Activated CD4-positive, alpha-beta T cell treated with anti-CD3 and anti-CD28 coated beads, Interleukin-2, amount 10 ng/mL, durations not matched to agents 24 days and 14 days (primary cell): ENCODE results near the gene C16orf82. TPM values are rescaled to one million over a fixed set of nuclear protein-coding genes. Genes with fewer than 3 reads are reported as not detected.
A peak's percentile ranks its signal among the peaks of the same experiment; 100 is the strongest.

Source experiments
- DNase-seq: peaks from one replicate; pipeline ENCODE4 v3.0.0; 2022
- H3K27ac Mint-ChIP-seq: one replicate; pipeline ENCODE4 v1.8.0; 2022; ENCODE audit warnings: mild to moderate bottlenecking, mixed read lengths
- H3K27me3 Mint-ChIP-seq: one replicate; pipeline ENCODE4 v1.8.0; 2022; ENCODE audit warnings: mixed read lengths
- H3K36me3 Mint-ChIP-seq: one replicate; pipeline ENCODE4 v1.8.0; 2022; ENCODE audit warnings: low read depth, mild to moderate bottlenecking, mixed read lengths
- H3K4me1 Mint-ChIP-seq: one replicate; pipeline ENCODE4 v1.8.0; 2021; ENCODE audit warnings: mixed read lengths
- H3K4me3 Mint-ChIP-seq: one replicate; pipeline ENCODE4 v1.8.0; 2022; ENCODE audit warnings: mild to moderate bottlenecking, moderate library complexity, mixed read lengths
- H3K9me3 Mint-ChIP-seq: one replicate; pipeline ENCODE4 v1.8.0; 2021; ENCODE audit warnings: mixed read lengths
- intact Hi-C: fragments of 100-400 bp; cut with micrococcal nuclease; formaldehyde crosslinking; loops from one replicate; pipeline ENCODE4 v1.15.1; 2023
- total RNA-seq: library from RNA; stranded (reverse); gene quantifications from 2 replicates; pipeline ENCODE4 v1.2.3, GENCODE V29; 2022

Gene C16orf82
- total RNA-seq, 1 donor from 2014 or later, result not detected

DNA sequence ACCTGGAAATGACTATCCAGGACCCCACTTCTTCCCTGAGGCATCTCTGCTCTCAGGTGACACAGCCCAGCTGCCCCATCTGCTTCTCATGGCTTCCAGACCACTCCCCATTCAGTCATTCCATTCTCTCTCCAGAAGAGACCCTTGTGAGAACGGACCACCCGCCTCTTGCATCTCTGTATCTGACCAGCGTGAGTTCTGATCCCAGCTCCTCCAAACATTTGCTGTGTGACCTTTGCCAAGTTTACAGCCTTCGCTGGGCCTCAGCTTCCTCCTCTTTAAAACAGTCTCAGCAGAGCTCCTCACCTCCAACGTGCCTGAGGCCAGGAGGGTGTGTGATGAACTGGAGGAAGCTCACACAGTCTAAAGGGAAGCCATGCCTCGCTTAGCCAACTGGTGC is 39.6 kb downstream of the C16orf82 start:
- no peak overlapping the region for H3K4me3 Mint-ChIP-seq
- peaks cover 2% of the 10 kb centered on the region for H3K4me1 Mint-ChIP-seq
- no peak overlapping the region for H3K27ac Mint-ChIP-seq
- H3K27me3 Mint-ChIP-seq, result no peaks in the 10 kb centered on the region
- H3K9me3 Mint-ChIP-seq, result no peaks in the 10 kb centered on the region
- intact Hi-C loops, result no loop called here
- no peaks in the 10 kb centered on the region for H3K36me3 Mint-ChIP-seq
- no peak for DNase-seq

DNA sequence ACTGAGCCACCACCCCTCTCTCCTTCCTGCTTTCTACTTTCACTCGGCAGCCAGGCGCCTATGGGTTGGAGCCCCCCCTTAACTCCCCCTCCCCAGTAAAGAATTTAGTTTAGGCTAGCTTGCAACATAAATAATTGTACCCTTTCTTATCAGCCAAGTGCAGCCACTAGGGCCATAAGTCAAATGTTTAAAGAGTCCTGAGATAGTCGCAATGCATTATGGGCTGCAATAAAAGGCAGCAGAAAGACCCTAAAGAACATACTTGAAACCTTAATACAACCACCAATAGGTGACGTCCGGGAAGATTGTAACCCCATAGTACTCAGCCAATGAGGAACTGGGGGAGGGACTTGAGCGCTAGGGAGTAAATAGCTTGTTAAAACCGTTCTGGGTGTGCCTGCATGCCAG is 40.5 kb downstream of the C16orf82 start:
- no peak for DNase-seq
- Mint-ChIP-seq H3K4me3 (no peak overlapping the region), H3K4me1 (peaks cover 2% of the 10 kb centered on the region), H3K27ac (no peak overlapping the region), H3K36me3 (no peaks in the 10 kb centered on the region), H3K9me3 (no peaks in the 10 kb centered on the region), H3K27me3 (peaks cover 3% of the 10 kb centered on the region)
- intact Hi-C loops, result no loop called here

DNA sequence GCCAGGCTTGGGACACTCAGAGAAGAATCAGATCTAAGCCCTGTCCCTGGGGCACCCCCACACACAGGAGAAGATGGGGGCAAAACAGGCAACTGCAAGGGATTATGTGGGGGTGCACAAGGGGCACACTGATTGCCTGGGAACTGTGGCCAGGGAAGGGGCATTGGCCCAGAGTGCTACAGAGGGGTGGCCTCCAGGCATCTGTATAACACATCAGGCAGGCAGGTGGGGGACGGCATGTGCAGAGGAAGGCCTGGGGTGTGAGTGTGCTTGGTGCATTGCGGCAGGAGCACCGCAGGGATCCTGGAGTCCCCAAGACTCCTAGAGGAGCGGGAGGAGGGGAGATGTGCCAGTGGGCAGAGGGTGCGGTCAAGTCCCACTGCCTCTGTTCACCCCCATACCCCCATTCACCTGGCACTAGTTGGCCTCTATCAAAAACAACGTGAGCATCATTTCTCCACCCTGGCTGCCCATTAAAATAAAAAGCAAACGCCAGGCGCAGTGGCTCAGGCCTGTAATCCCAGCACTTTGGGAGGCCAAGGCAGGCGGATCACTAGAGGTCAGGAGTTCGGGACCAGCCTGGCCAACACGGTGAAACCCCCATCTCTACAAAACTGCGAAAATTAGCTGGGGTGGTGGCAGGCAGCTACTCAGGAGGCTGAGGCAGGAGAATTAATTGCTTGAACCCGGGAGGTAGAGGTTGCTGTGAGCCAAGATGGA is 41.5 kb downstream of the C16orf82 start:
- intact Hi-C loops, result loop anchor here (2.0 kb wide), 1 partner anchor 1269 kb away; no protein-coding TSS in a partner anchor
- Mint-ChIP-seq H3K4me1 (peaks cover 2% of the 10 kb centered on the region), H3K27me3 (peaks cover 5% of the 10 kb centered on the region), H3K27ac (no peak overlapping the region), H3K36me3 (no peaks in the 10 kb centered on the region), H3K9me3 (no peaks in the 10 kb centered on the region), H3K4me3 (peak overlapping the region; percentile 30)
- DNase-seq, result no peak

DNA sequence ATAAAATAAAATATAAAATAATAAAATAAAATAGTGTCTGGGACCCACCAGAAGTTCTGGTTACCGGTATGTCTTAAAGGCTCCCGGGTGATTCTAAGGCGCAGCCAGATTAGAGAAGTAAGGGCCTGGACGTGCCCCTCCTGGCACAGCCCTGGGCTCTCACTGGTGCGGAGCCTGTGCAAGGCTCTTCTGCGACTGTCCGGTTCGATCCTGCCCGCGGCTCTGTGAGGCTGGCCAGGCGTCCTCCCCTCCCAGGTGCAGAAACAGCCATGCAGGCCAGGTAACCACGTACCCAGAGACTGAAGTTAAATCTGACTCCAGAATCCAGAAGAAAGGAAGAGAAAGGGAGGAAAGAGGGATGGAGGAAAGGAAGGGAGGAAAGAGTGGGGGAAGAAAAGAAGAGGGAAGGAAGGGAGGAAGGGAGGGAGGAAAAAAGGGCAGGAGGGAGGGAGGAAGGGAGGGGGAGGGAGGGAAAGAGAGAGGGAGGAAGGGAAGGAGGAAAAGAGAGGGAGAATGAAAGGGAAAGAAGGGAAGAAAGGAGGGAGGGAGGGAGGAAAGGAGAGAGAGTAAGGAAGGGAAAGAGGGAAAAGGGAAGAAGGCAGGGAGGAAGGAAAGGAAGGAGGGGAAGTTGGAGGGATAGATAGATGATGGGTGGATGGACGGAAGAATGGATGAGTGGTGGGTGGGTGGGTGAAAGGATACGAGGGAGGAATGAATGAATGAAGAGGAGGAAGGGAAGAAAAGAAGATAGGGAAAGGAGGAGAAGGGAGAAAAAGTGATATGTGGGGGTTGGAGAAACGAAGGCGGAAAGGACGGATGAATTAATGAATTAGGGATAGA is 42.3 kb downstream of the C16orf82 start:
- Mint-ChIP-seq H3K27ac (no peak overlapping the region), H3K4me1 (peaks cover 2% of the 10 kb centered on the region), H3K9me3 (no peaks in the 10 kb centered on the region), H3K36me3 (no peaks in the 10 kb centered on the region), H3K4me3 (peak overlapping the region; percentile 80), H3K27me3 (peaks cover 6% of the 10 kb centered on the region)
- DNase-seq, result no peak
- intact Hi-C loops, result loop anchor here (2.0 kb wide), 1 partner anchor 1270 kb away; no protein-coding TSS in a partner anchor

DNA sequence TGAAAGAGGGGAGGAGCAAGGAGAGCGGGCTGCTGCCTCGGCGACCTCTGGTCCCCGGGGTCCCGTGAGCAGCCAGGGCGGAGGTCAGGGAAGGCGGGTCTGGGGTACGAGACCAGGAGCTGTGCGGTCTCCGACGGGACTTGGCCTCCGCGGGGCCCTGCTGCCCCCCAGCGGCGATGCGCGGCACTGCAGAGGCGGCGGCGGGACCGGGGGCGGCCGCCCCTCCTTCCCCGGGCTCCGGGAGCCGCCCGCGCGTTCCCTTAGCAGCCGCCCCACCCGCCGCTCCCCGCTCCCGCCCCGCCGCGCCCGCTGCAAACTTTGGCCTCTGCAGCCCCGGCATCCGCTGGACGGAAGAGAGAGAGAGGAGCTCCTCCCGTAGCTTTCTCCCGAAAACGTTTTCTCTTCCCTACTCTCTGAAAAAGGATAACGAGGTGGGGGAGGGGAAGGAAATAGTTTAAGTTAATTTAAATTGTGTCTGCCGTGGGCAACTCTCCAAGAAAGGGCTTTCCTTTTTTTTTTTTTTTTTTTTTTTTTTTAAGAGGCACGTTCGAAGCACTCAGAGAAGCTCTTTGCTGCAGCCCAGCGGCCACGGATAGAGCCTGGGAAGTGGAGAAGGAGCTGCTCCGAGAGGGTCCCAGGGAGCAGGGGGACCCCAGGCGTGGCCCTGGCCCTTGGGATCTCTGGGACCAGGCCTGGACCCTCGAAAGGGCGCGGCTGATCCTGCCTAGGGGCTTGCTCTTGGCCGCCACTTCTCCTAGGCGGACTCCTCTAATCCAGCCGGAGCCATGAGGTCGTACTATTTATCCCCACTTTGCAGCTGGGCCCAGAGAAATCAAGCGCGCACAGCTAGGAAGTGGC is 43.2 kb downstream of the C16orf82 start:
- peaks cover 2% of the 10 kb centered on the region for H3K4me1 Mint-ChIP-seq
- H3K9me3 Mint-ChIP-seq, result no peaks in the 10 kb centered on the region
- H3K27ac Mint-ChIP-seq, result no peak overlapping the region
- intact Hi-C loops, result loop anchor here (2.0 to 10.0 kb wide), 2 partner anchors 1145 to 1271 kb away; no protein-coding TSS in a partner anchor
- DNase-seq, result peak; percentile 95
- H3K4me3 Mint-ChIP-seq, result peak overlapping the region; percentile 80
- no peaks in the 10 kb centered on the region for H3K36me3 Mint-ChIP-seq
- H3K27me3 Mint-ChIP-seq, result peaks cover 7% of the 10 kb centered on the region

DNA sequence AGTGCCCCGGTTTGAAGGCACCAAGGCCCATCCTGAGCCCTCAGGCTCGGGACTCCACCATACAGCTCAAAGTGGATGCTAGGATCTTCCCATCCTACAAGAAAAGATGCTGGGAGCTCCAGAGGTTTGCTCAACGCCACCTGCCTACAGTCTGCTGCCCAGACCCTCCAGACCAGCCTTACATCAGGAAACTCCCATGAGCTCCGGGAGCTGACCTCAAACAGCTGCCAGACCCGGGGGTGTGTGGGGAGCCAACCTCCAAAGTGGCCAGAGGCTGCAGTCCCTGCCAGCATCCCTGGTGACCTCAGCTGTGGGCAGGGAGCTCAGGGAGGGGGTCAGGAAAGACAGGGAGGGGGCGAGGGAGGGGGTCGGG is 43.8 kb downstream of the C16orf82 start:
- H3K27ac Mint-ChIP-seq, result no peak overlapping the region
- no peaks in the 10 kb centered on the region for H3K36me3 Mint-ChIP-seq
- H3K9me3 Mint-ChIP-seq, result no peaks in the 10 kb centered on the region
- no peak for DNase-seq
- peaks cover 7% of the 10 kb centered on the region for H3K27me3 Mint-ChIP-seq
- H3K4me1 Mint-ChIP-seq, result peaks cover 2% of the 10 kb centered on the region
- no peak overlapping the region for H3K4me3 Mint-ChIP-seq
- intact Hi-C loops, result loop anchor here (10.0 kb wide), 1 partner anchor 1146 kb away; no protein-coding TSS in a partner anchor

DNA sequence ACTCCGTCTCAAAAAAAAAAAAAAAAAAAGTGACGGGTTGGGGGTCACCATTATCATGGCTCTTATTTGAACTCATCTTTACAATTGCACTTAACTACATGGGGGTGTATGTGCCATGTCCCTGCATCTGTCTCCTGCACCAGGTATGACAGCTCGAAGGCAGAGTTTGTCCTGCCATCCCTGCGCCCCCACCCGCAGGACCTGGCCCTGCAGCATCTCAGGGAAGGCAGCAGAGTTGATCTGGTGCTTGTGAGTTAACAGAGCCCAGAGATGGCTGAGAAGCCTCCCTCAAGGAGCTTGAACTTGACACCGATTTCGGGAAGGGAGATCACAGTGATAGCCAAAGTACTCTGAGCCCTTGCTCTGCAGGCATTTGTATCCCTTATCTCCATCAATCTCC is 44.8 kb downstream of the C16orf82 start:
- H3K4me1 Mint-ChIP-seq, result peaks cover 2% of the 10 kb centered on the region
- no peak overlapping the region for H3K4me3 Mint-ChIP-seq
- peaks cover 7% of the 10 kb centered on the region for H3K27me3 Mint-ChIP-seq
- intact Hi-C loops, result loop anchor here (10.0 kb wide), 1 partner anchor 1147 kb away; no protein-coding TSS in a partner anchor
- DNase-seq, result no peak
- H3K9me3 Mint-ChIP-seq, result peaks cover 5% of the 10 kb centered on the region
- H3K36me3 Mint-ChIP-seq, result no peaks in the 10 kb centered on the region
- no peak overlapping the region for H3K27ac Mint-ChIP-seq

DNA sequence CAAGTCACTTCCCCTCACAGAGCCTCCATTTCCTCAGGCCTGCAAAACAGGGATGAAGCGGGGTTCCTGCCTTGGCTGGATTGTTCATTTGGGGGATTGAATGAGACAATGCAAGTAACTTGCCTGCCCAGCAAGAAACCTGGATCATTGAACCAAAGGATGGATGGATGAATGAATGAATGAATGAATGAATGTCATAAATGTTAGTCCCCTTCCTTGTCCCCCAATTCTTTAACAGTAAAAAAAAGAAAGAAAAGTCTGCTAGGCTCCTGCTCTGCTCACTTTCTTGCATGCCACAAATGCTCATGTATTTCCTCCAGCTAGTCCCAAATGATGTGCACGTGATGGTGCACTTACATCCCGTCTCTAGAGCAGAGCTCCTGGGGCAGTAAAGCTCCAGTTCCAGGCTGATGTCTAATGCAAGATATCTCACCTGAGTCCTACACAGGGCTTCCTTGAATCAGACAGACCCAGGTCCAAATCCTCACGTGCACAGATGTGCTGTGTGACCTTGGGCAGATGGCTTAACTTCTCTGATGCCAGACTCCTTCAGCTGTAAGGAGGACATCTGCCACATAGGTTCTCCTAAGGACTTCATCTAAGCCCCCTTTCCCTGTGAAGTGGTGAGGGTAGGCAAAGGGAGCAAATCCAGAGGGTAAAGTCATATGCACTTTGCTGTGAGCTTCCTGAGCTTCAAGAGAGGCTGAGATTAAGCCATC is 45.5 kb downstream of the C16orf82 start:
- Mint-ChIP-seq H3K27me3 (peaks cover 7% of the 10 kb centered on the region), H3K4me3 (no peak overlapping the region), H3K36me3 (no peaks in the 10 kb centered on the region), H3K27ac (no peak overlapping the region), H3K4me1 (peaks cover 2% of the 10 kb centered on the region), H3K9me3 (peaks cover 5% of the 10 kb centered on the region)
- intact Hi-C loops, result loop anchor here (10.0 kb wide), 1 partner anchor 1147 kb away; no protein-coding TSS in a partner anchor
- DNase-seq, result no peak

DNA sequence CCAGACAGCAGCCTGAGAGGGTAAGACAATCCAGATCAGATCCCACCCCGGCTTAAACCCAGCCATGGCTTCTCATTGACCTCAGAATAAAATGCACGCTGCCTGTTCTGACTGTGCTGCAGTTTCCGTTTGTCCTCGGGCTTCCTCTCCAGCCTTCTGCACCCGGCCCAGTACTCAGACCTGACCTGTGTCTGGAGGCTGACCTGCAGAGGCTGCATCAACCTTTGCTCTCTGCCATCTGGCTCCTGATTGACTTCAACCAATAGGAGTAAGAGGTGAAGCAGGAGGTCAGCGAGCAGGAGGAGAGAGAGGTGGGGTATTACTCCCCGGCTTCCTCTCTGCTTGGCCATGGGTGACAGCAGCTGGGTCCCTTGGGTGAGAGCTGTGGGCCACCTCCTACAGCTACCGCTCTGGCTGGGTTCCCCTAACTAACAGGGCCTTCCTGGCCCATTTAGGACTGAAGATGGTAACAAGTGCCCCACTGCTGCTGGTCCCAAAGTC is 46.7 kb downstream of the C16orf82 start:
- no peak for DNase-seq
- Mint-ChIP-seq H3K9me3 (peaks cover 5% of the 10 kb centered on the region), H3K36me3 (no peaks in the 10 kb centered on the region), H3K27ac (no peak overlapping the region), H3K4me1 (peaks cover 2% of the 10 kb centered on the region), H3K4me3 (no peak overlapping the region), H3K27me3 (peaks cover 10% of the 10 kb centered on the region)
- intact Hi-C loops, result loop anchor here (10.0 kb wide), 1 partner anchor 1149 kb away; no protein-coding TSS in a partner anchor

DNA sequence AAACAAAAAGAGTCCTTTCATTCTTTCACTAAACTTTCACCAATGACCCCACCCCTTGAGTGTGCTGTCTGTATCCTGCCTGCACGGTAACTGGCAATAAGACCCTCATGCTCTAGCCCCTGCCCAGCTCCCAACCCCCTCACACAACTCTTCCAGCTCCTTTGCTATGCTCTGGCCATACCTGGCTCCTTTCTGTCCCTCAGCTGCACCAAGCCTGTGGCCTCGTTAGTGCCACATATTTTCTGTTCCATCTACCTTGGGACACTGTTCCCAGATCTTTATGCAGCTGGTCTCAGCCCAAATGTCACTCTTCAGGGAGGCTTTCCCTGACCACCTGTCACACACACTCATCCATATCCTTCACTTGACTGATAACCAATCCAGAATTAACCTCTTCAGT is 47.3 kb downstream of the C16orf82 start:
- no peaks in the 10 kb centered on the region for H3K36me3 Mint-ChIP-seq
- H3K4me1 Mint-ChIP-seq, result peaks cover 2% of the 10 kb centered on the region
- peaks cover 5% of the 10 kb centered on the region for H3K9me3 Mint-ChIP-seq
- DNase-seq, result no peak
- no peak overlapping the region for H3K27ac Mint-ChIP-seq
- H3K27me3 Mint-ChIP-seq, result peaks cover 12% of the 10 kb centered on the region
- intact Hi-C loops, result loop anchor here (10.0 kb wide), 1 partner anchor 1149 kb away; no protein-coding TSS in a partner anchor
- no peak overlapping the region for H3K4me3 Mint-ChIP-seq

DNA sequence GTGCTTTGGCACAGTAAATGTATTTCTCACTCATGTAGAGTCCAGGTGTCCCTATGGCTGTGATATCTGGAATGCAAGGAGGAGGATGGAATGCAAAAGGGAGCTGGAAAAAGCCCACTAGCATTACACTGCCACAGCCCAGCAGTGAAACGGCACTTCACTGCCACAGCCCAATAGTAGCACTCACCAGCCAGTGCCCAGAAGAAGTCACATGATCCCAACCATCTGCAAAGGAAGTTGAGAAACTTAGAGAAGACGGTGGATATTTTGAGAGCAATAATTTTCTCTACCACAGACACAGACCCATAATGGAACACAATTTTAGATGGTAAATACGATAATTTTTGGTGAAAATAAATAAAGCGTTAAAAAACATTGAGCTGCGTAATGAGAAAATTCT is 51.8 kb downstream of the C16orf82 start:
- Mint-ChIP-seq H3K36me3 (no peaks in the 10 kb centered on the region), H3K9me3 (peaks cover 18% of the 10 kb centered on the region), H3K27me3 (peaks cover 7% of the 10 kb centered on the region), H3K4me3 (no peak overlapping the region), H3K4me1 (no peaks in the 10 kb centered on the region), H3K27ac (no peak overlapping the region)
- intact Hi-C loops, result loop anchor here (10.0 kb wide), 1 partner anchor 1154 kb away; no protein-coding TSS in a partner anchor
- DNase-seq, result no peak
